PFSK-1 (cell line): Measurements from ENCODE around the gene RUBCN.

Experiments
- FOXP2 ChIP-seq: optimal IDR thresholded peaks from 2 replicates; pipeline ENCODE3; 2011; ENCODE audit warnings: borderline replicate concordance, control low read depth, inconsistent platforms; ENCODE audit not compliant: insufficient read depth; ENCODE audit errors: extremely low read length, extremely low read depth
- POLR2AphosphoS5 ChIP-seq: IDR thresholded peaks from 2 replicates; pipeline ENCODE4 v1.6.1; 2012; ENCODE audit warnings: low read depth, mild to moderate bottlenecking, control low read depth, low read length, moderate library complexity
- SIN3A ChIP-seq: IDR thresholded peaks from 2 replicates; pipeline ENCODE4 v1.6.1; 2012; ENCODE audit warnings: mild to moderate bottlenecking, low read length, moderate library complexity, borderline replicate concordance; ENCODE audit not compliant: insufficient read depth

DNA sequence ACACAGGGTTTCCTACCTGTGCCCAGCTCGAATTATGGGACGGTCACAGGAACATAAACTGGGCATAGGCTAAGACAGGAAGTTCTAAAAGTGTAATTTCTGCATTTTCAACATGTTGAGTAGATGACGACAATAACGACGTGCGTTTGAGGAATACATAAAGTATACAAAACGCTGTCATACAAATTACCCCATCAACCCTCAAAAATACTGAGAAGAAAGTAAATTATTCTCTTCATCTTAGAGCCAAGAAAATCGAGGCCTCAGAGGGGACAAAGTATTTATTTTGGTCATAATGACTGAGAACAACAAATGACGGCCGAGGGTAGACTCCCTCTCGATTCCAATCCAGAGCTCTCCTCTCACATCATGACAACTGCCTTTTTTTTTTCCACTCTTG, 60.8 kb downstream of the RUBCN start:
- TF ChIP-seq FOXP2 (no peak), POLR2AphosphoS5 (no peak), SIN3A (no peak)
